A673 (cell line): ENCODE data around the gene KIF1A. TPM values are rescaled to one million over a fixed set of nuclear protein-coding genes. Genes with fewer than 3 reads are reported as not detected.

Experiments used
- BruUV-seq: library from RNA; stranded (reverse); fragments of 400-500 nt; replicated peaks from 2 replicates; lab custom pipeline; 2021; lab: Mats Ljungman, UMichigan
- CTCF ChIA-PET: fragments of 300-600 bp; sonication (Branson Sonifier 250); formaldehyde crosslinking; loops from one replicate; lab custom pipeline; 2022; ENCODE audit warnings: antibody characterized with exemption; lab: Charles Lee
- POLR2A ChIA-PET: fragments of 300-600 bp; sonication (Branson Sonifier 250); formaldehyde crosslinking; loops from one replicate; lab custom pipeline; 2022; ENCODE audit warnings: antibody characterized with exemption; ENCODE audit not compliant: low non-redundant PET; lab: Charles Lee
- DNase-seq: peaks from one replicate; pipeline ENCODE4 v3.0.0-alpha.2; 2015; ENCODE audit warnings: low spot score
- H3K27ac ChIP-seq: fragments of 200-600 bp; sonication (generic); 2 replicates; pipeline ENCODE4 v1.5.1; 2016; ENCODE audit warnings: mixed run types, low read depth, mild to moderate bottlenecking, mixed read lengths, antibody characterized with exemption, low read length; ENCODE audit not compliant: poor library complexity, severe bottlenecking
- H3K27me3 ChIP-seq: fragments of 200-600 bp; sonication (generic); replicated peaks from 2 replicates; pipeline ENCODE4 v1.6.1; 2017; ENCODE audit warnings: mixed run types, low read depth, mild to moderate bottlenecking, mixed read lengths, antibody characterized with exemption, low read length; ENCODE audit not compliant: insufficient read depth, poor library complexity
- H3K36me3 ChIP-seq: fragments of 200-600 bp; sonication (generic); 2 replicates; pipeline ENCODE4 v1.6.1; 2016; ENCODE audit warnings: mixed run types, mild to moderate bottlenecking, mixed read lengths, antibody characterized with exemption, low read length; ENCODE audit not compliant: insufficient read depth, poor library complexity, severe bottlenecking
- H3K4me1 ChIP-seq: fragments of 200-600 bp; sonication (generic); 2 replicates; pipeline ENCODE4 v1.6.1; 2017; ENCODE audit warnings: mixed run types, mild to moderate bottlenecking, mixed read lengths, antibody characterized with exemption, low read length; ENCODE audit not compliant: insufficient read depth, poor library complexity, severe bottlenecking
- H3K4me3 ChIP-seq: fragments of 200-600 bp; sonication (generic); 2 replicates; pipeline ENCODE4 v1.5.1; 2016; ENCODE audit warnings: low read depth, mixed run types, mild to moderate bottlenecking, mixed read lengths, low read length; ENCODE audit not compliant: poor library complexity, severe bottlenecking
- H3K9me3 ChIP-seq: fragments of 200-600 bp; sonication (generic); 2 replicates; pipeline ENCODE4 v1.6.1; 2016; ENCODE audit warnings: mixed run types, low read depth, mild to moderate bottlenecking, mixed read lengths, antibody characterized with exemption, low read length; ENCODE audit not compliant: poor library complexity, severe bottlenecking
- EZH2 ChIP-seq: fragments of 200-600 bp; sonication (generic); IDR thresholded peaks from 2 replicates; pipeline ENCODE4 v1.6.1; 2017; ENCODE audit warnings: borderline replicate concordance, low read depth, mild to moderate bottlenecking, mixed read lengths, antibody characterized with exemption, low read length; ENCODE audit not compliant: poor library complexity, severe bottlenecking
- intact Hi-C: fragments of 100-400 bp; cut with micrococcal nuclease; formaldehyde crosslinking; loops from one replicate; pipeline ENCODE4 v1.10.0; 2022; ENCODE audit not compliant: unreplicated experiment
- total RNA-seq: library from RNA; stranded (reverse); gene quantifications from 2 replicates; pipeline ENCODE4 v1.2.3, GENCODE V29; 2021
- TF ChIP-seq, protein P1 (sequence below): fragments of 300-800, 200-600 bp; sonication (generic); conservative IDR thresholded peaks from 2 replicates; pipeline ENCODE4 v1.5.1; 2017; ENCODE audit warnings: low read depth, mild to moderate bottlenecking, antibody characterized with exemption, low read length, moderate library complexity, mixed read lengths

Gene KIF1A
- total RNA-seq, 1 experiment from 2014 or later = 330 TPM

DNA sequence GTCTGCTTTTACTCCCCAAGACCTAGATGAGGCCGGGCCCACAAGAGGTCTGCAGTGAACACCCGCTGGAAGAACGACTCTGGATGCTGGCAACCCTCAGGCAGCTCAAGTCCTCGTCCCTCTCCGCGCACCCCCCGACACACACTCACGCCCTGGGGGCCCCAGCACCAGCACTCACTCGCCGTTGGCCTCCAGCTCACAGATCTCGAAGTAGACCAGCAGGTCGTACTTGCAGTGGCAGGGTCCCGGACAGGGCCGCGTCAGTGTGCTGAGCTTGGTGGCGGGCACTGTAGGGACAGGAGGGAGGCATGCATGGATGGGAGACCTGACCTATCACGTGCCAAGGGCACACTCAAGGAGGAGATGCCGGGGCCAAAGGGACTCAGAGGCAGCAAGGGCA is 78.9 kb downstream of the KIF1A start:
- no peaks in the 10 kb centered on the region for H3K4me1 ChIP-seq
- H3K9me3 ChIP-seq = no peaks in the 10 kb centered on the region
- DNase-seq = no peak
- no peak overlapping the region for H3K4me3 ChIP-seq
- no peaks in the 10 kb centered on the region for H3K27me3 ChIP-seq
- no TSS peak for BruUV-seq
- TF ChIP-seq EZH2 = no peak
- TF ChIP-seq, protein P1, sequence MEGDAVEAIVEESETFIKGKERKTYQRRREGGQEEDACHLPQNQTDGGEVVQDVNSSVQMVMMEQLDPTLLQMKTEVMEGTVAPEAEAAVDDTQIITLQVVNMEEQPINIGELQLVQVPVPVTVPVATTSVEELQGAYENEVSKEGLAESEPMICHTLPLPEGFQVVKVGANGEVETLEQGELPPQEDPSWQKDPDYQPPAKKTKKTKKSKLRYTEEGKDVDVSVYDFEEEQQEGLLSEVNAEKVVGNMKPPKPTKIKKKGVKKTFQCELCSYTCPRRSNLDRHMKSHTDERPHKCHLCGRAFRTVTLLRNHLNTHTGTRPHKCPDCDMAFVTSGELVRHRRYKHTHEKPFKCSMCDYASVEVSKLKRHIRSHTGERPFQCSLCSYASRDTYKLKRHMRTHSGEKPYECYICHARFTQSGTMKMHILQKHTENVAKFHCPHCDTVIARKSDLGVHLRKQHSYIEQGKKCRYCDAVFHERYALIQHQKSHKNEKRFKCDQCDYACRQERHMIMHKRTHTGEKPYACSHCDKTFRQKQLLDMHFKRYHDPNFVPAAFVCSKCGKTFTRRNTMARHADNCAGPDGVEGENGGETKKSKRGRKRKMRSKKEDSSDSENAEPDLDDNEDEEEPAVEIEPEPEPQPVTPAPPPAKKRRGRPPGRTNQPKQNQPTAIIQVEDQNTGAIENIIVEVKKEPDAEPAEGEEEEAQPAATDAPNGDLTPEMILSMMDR = no peak
- no peak overlapping the region for H3K27ac ChIP-seq
- ChIA-PET POLR2A (no interaction called here), CTCF (no interaction called here)
- intact Hi-C loops = no loop called here
- peaks cover 77% of the 10 kb centered on the region for H3K36me3 ChIP-seq

DNA sequence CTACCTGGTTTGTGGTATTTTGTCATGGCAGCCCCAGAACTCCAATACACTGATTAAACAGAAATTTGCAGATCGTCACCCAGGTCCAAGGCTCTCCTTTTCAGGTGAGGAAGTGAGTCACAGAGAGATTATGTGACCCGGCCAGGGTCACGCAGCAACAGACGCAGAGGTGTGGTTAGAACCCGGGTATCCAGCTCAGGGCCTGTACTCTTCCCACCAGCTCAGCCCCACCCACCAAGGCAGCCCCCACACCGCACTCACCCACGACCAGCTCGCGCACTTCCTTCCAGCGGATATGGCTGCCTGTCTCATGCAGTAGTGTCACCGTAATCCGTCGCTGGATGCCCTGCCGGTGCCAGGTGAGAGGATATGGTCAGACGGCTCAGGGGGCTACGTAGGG is 80.2 kb downstream of the KIF1A start:
- intact Hi-C loops = no loop called here
- Histone ChIP-seq H3K9me3 (no peaks in the 10 kb centered on the region), H3K4me1 (no peaks in the 10 kb centered on the region), H3K27ac (no peak overlapping the region), H3K27me3 (no peaks in the 10 kb centered on the region), H3K4me3 (no peak overlapping the region), H3K36me3 (peaks cover 69% of the 10 kb centered on the region)
- POLR2A ChIA-PET = no interaction called here
- no peak for DNase-seq
- TF ChIP-seq, protein P1 = no peak
- no peak for TF ChIP-seq EZH2
- CTCF ChIA-PET = no interaction called here
- BruUV-seq = no TSS peak

DNA sequence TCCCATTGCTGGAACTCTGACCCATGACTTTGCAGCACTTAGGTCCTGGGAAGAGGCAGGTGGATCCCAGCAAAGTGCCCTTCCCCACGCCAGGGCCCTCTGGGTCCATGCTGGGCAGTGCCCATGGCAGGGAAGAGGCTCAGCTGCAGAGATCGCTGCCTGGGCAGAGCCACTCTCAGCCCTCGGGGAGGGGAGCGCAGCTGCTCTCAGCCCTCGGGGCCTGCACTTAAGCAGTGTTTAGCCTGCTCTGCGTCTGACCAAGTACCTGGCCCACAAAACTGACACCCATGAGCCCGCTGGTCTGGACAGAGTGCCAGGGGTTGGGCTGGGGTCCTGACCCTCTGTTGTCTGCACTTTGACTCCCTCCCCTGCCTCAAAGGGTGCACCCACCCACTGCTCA is 82.1 kb downstream of the KIF1A start:
- Histone ChIP-seq H3K27me3 (no peaks in the 10 kb centered on the region), H3K27ac (no peak overlapping the region), H3K4me1 (no peaks in the 10 kb centered on the region), H3K36me3 (peaks cover 62% of the 10 kb centered on the region), H3K9me3 (no peaks in the 10 kb centered on the region), H3K4me3 (no peak overlapping the region)
- CTCF ChIA-PET = no interaction called here
- DNase-seq = no peak
- BruUV-seq = no TSS peak
- intact Hi-C loops = no loop called here
- no peak for TF ChIP-seq EZH2
- TF ChIP-seq, protein P1 = no peak
- POLR2A ChIA-PET = no interaction called here
